Lower leg skin (tissue), 4 donors: ENCODE data around the gene BABAM2. TPM values are rescaled to one million over a fixed set of nuclear protein-coding genes. Genes with fewer than 3 reads are reported as not detected.

Experiments
- DNase-seq, 2 donors: peaks; one replicate each; pipeline ENCODE4 v3.0.0-alpha.2; 2019; ENCODE audit warnings: low spot score in 2 of 2
- H3K4me3 ChIP-seq: fragments of 200-600 bp; sonication (generic); 2 replicates; pipeline ENCODE4 v1.5.1; 2017; ENCODE audit warnings: mild to moderate bottlenecking, low read depth; ENCODE audit not compliant: poor library complexity, severe bottlenecking
- CTCF ChIP-seq, 3 donors: fragments of 450-650 bp; IDR thresholded peaks; one replicate each; pipeline ENCODE4 v1.5.1; 2016; ENCODE audit warnings: antibody characterized with exemption in 3 of 3, mild to moderate bottlenecking in 3 of 3, moderate library complexity in 2 of 3
- POLR2A ChIP-seq, 2 donors: fragments of 450-650 bp; IDR thresholded peaks; one replicate each; pipeline ENCODE4 v1.6.1; 2016 to 2017; ENCODE audit warnings: antibody characterized with exemption in 2 of 2, mild to moderate bottlenecking in 1 of 2, moderate library complexity in 1 of 2
- WGBS, 2 donors: methylation state at CpG; one replicate each; pipeline ENCODE4 v1.1.5; 2018; 5-methylcytosine and 5-hydroxymethylcytosine counted together
- intact Hi-C: fragments of 100-400 bp; cut with DNase I; formaldehyde crosslinking; loops from one replicate; pipeline ENCODE4 v1.15.0; 2023; ENCODE audit warnings: low total_unique reads
- total RNA-seq, 4 donors: library from RNA; depleted of rRNA; stranded (reverse); fragments of >200 nt; gene quantifications; one replicate each; pipeline ENCODE4 v1.1.0, GENCODE V29; 2016

The BABAM2 gene
- total RNA-seq, 4 donors from 2014 or later, result 18.4 to 28.5 (median 23.9) TPM

- intact Hi-C loops, result no loop called here
- no peak for DNase-seq
- H3K4me3 ChIP-seq, result no peak overlapping the region
- WGBS, 2 donors, result 81 to 86% methylated on average over 6 of the region's 6 CpGs
- no peak for TF ChIP-seq POLR2A (IDR thresholded peaks at IDR 0.05)
- no peak for TF ChIP-seq CTCF (IDR thresholded peaks at IDR 0.05)
Measured at GRCh38 chr2:28270456-28271152, 380.1 kb downstream of the BABAM2 start.

- no peak for TF ChIP-seq CTCF (IDR thresholded peaks at IDR 0.05)
- TF ChIP-seq POLR2A (IDR thresholded peaks at IDR 0.05), result no peak
- no peak for DNase-seq
- intact Hi-C loops, result no loop called here
- WGBS, 2 donors, result 59 to 60% methylated on average over 3 of the region's 3 CpGs
- H3K4me3 ChIP-seq, result no peak overlapping the region
Measured at GRCh38 chr2:28271231-28271918, 380.8 kb downstream of the BABAM2 start.

GRCh38 chr2:28271919-28272250 is 381.4 kb downstream of the BABAM2 start:
- intact Hi-C loops, result no loop called here
- TF ChIP-seq POLR2A (IDR thresholded peaks at IDR 0.05), result no peak
- TF ChIP-seq CTCF (IDR thresholded peaks at IDR 0.05), result no peak

GRCh38 chr2:28273751-28274150 is 383.2 kb downstream of the BABAM2 start:
- no peak overlapping the region for H3K4me3 ChIP-seq
- DNase-seq, result no peak
- TF ChIP-seq POLR2A (IDR thresholded peaks at IDR 0.05) (no peak), CTCF (IDR thresholded peaks at IDR 0.05) (no peak)
- intact Hi-C loops, result no loop called here
- WGBS, 2 donors, result 74 to 84% methylated on average over 6 of the region's 6 CpGs

More at GRCh38 chr2:28271919-28272250, 381.4 kb downstream of the BABAM2 start:
- no peak for DNase-seq
- no peak overlapping the region for H3K4me3 ChIP-seq

GRCh38 chr2:28274911-28275685 is 384.6 kb downstream of the BABAM2 start:
- WGBS, 2 donors, result 16 to 23% methylated on average over 11 of the region's 11 CpGs
- intact Hi-C loops, result no loop called here
- peak; percentile 72 to 88 for DNase-seq
- H3K4me3 ChIP-seq, result no peak overlapping the region
- TF ChIP-seq CTCF (IDR thresholded peaks at IDR 0.05) (no peak), POLR2A (IDR thresholded peaks at IDR 0.05) (no peak)
